ENCODE data around the gene SLC46A2.

- no peak for TF ChIP-seq CTCF (IDR thresholded peaks at IDR 0.05)
- TF ChIP-seq POLR2A (IDR thresholded peaks at IDR 0.05) = no peak
Measured at GRCh38 chr9:112894699-112895098, 4.0 kb upstream of the SLC46A2 start.

All from Peyer's patch (tissue), 4 donors.